ENCODE measurements around the gene TRAF6.

The TRAF6 gene

DNA sequence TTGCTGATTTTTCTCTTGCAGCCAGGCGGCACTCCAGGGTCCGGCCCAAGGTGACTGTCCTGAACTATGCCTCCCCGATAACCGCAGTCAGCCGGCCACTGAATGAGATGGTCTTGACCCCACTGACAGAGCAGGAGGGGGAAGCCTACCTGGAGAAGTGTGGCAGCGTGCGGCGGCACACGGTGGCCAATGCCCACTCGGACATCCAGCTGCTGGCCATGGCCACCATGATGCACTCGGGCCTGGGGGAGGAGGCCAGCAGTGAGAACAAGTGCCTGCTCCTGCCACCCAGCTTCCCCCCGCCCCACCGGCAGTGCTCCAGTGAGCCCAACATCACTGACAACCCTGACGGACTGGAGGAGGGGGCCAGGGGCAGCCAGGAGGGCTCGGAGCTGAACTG, 47.8 kb downstream of the TRAF6 start:
- no peak overlapping the region for H3K4me3 ChIP-seq (replicated peaks; ENCODE audit: insufficient read depth, low read length)
- DNase-seq (ENCODE audit: low read depth in 1 of 2, low spot score in 1 of 2): no peak

DNA sequence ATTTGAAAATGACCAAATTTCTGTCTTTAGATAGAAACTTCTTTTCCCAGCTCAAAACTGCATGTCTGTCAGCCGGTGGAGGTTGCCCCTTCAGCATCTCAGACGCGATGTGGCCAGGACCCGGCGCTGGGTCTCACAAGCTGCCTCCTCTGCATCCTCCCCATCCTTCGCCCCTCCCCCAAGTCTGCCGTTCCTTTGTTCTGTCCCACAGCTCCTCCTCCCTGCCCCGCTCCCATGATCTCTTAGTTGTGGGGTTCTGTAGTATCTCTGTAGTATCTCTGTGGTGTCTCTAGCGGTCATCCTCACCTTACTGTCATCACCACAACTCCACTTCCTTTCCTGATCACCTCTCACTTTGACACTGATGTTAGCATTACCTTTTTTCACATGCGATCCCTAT, 49.9 kb downstream of the TRAF6 start:
- DNase-seq (ENCODE audit: low read depth in 1 of 2, low spot score in 1 of 2): no peak
- TF ChIP-seq SPI1 (IDR thresholded peaks at IDR 0.05; ENCODE audit: borderline replicate concordance, low read depth) (no peak), GABPA (IDR thresholded peaks at IDR 0.05; ENCODE audit: low read depth) (no peak), POLR2AphosphoS5 (IDR thresholded peaks at IDR 0.05; ENCODE audit: low read depth) (no peak)
- TF ChIP-seq, protein P1, sequence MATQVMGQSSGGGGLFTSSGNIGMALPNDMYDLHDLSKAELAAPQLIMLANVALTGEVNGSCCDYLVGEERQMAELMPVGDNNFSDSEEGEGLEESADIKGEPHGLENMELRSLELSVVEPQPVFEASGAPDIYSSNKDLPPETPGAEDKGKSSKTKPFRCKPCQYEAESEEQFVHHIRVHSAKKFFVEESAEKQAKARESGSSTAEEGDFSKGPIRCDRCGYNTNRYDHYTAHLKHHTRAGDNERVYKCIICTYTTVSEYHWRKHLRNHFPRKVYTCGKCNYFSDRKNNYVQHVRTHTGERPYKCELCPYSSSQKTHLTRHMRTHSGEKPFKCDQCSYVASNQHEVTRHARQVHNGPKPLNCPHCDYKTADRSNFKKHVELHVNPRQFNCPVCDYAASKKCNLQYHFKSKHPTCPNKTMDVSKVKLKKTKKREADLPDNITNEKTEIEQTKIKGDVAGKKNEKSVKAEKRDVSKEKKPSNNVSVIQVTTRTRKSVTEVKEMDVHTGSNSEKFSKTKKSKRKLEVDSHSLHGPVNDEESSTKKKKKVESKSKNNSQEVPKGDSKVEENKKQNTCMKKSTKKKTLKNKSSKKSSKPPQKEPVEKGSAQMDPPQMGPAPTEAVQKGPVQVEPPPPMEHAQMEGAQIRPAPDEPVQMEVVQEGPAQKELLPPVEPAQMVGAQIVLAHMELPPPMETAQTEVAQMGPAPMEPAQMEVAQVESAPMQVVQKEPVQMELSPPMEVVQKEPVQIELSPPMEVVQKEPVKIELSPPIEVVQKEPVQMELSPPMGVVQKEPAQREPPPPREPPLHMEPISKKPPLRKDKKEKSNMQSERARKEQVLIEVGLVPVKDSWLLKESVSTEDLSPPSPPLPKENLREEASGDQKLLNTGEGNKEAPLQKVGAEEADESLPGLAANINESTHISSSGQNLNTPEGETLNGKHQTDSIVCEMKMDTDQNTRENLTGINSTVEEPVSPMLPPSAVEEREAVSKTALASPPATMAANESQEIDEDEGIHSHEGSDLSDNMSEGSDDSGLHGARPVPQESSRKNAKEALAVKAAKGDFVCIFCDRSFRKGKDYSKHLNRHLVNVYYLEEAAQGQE (IDR thresholded peaks at IDR 0.05; ENCODE audit: insufficient replicate concordance, low read depth): no peak
- TF ChIP-seq, protein P2, sequence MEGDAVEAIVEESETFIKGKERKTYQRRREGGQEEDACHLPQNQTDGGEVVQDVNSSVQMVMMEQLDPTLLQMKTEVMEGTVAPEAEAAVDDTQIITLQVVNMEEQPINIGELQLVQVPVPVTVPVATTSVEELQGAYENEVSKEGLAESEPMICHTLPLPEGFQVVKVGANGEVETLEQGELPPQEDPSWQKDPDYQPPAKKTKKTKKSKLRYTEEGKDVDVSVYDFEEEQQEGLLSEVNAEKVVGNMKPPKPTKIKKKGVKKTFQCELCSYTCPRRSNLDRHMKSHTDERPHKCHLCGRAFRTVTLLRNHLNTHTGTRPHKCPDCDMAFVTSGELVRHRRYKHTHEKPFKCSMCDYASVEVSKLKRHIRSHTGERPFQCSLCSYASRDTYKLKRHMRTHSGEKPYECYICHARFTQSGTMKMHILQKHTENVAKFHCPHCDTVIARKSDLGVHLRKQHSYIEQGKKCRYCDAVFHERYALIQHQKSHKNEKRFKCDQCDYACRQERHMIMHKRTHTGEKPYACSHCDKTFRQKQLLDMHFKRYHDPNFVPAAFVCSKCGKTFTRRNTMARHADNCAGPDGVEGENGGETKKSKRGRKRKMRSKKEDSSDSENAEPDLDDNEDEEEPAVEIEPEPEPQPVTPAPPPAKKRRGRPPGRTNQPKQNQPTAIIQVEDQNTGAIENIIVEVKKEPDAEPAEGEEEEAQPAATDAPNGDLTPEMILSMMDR (IDR thresholded peaks at IDR 0.05; ENCODE audit: insufficient read depth, low read length): no peak
- Histone ChIP-seq H3K27me3 (ENCODE audit: insufficient read depth, poor library complexity, severe bottlenecking) (no peaks in the 10 kb centered on the region), H3K4me3 (replicated peaks; ENCODE audit: insufficient read depth, low read length) (no peak overlapping the region), H3K27ac (replicated peaks) (no peak overlapping the region)

More for the DNA sequence above, 47.8 kb downstream of the TRAF6 start:
- Histone ChIP-seq H3K27me3 (ENCODE audit: insufficient read depth, poor library complexity, severe bottlenecking) (no peaks in the 10 kb centered on the region), H3K27ac (replicated peaks) (no peak overlapping the region)
- TF ChIP-seq POLR2AphosphoS5 (IDR thresholded peaks at IDR 0.05; ENCODE audit: low read depth) (no peak), SPI1 (IDR thresholded peaks at IDR 0.05; ENCODE audit: borderline replicate concordance, low read depth) (no peak), GABPA (IDR thresholded peaks at IDR 0.05; ENCODE audit: low read depth) (no peak)
- TF ChIP-seq, protein P1 (IDR thresholded peaks at IDR 0.05; ENCODE audit: insufficient replicate concordance, low read depth): no peak
- TF ChIP-seq, protein P2 (IDR thresholded peaks at IDR 0.05; ENCODE audit: insufficient read depth, low read length): no peak

DNA sequence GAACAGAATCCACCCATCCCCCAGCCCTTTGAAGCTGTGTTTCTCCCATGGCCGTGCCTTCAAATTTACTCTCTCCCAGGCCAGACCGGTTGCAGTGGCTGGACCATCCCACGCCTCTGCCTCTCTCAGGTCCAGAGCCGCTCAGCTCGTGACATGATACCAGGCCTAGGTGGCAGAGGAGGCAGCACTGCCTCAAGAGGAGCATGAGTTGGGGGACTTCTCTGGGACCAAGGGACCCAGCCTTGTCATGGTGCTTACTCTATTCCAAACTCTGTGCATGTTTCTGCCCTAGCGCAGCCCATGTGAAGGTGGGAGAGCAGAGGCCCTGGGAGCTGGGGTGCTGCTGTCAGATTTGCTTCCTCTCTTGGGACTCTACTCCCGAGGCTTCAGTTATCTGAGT, 51.0 kb downstream of the TRAF6 start:
- no peak overlapping the region for H3K4me3 ChIP-seq (replicated peaks; ENCODE audit: insufficient read depth, low read length)
- DNase-seq (ENCODE audit: low read depth in 1 of 2, low spot score in 1 of 2): no peak
- H3K27me3 ChIP-seq (ENCODE audit: insufficient read depth, poor library complexity, severe bottlenecking): no peaks in the 10 kb centered on the region
- TF ChIP-seq, protein P2 (IDR thresholded peaks at IDR 0.05; ENCODE audit: insufficient read depth, low read length): no peak
- no peak for TF ChIP-seq SPI1 (IDR thresholded peaks at IDR 0.05; ENCODE audit: borderline replicate concordance, low read depth)
- no peak overlapping the region for H3K27ac ChIP-seq (replicated peaks)
